ENCODE measurements around the gene PPP4C.

PPP4C gene

GRCh38 chr16:30096105-30096861, 20.5 kb downstream of the PPP4C start, which contains the start of gene YPEL3:
Gene YPEL3 (minus strand): TSS chr16:30096213. CDS start chr16:30095482, 731 bp downstream.
- TF ChIP-seq EZH2phosphoT487 (IDR thresholded peaks at IDR 0.05; ENCODE audit: low read depth) (no peak), CTCF (IDR thresholded peaks at IDR 0.05; ENCODE audit: low read depth, low read length) (no peak)
- Histone ChIP-seq H3K4me1 (ENCODE audit: low read length) (peaks cover 7% of the 10 kb centered on the region), H3K27me3 (ENCODE audit: low read depth, low read length) (no peaks in the 10 kb centered on the region), H3K4me3 (ENCODE audit: low read length) (no peak within 1 kb of the TSS), H2AFZ (ENCODE audit: low read depth, low read length) (no peak within 1 kb of the TSS), H3K27ac (ENCODE audit: low read length) (no peak within 1 kb of the TSS), H3K4me2 (ENCODE audit: low read length) (no peak within 1 kb of the TSS), H4K20me1 (ENCODE audit: insufficient read depth, low read length) (no peaks in the 10 kb centered on the region), H3K9ac (ENCODE audit: low read length) (no peak within 1 kb of the TSS), H3K36me3 (replicated peaks; ENCODE audit: low read depth, low read length) (peaks cover 4% of the 10 kb centered on the region), H3K79me2 (ENCODE audit: low read length) (no peaks in the 10 kb centered on the region), H3K9me3 (ENCODE audit: insufficient read depth, low read length) (peaks cover 11% of the 10 kb centered on the region; the same call in 1 of the 2 replicates)

GRCh38 chr16:30096862-30097563, 21.2 kb downstream of the PPP4C start:
- Histone ChIP-seq H3K9ac (ENCODE audit: low read length) (no peak overlapping the region), H3K27ac (ENCODE audit: low read length) (no peak overlapping the region), H3K4me3 (ENCODE audit: low read length) (no peak overlapping the region)

GRCh38 chr16:30104090-30104489, 28.3 kb downstream of the PPP4C start:
- Histone ChIP-seq H3K4me3 (ENCODE audit: low read length) (no peak overlapping the region), H3K9me3 (ENCODE audit: insufficient read depth, low read length) (no peaks in the 10 kb centered on the region), H3K4me2 (ENCODE audit: low read length) (no peak overlapping the region), H3K4me1 (ENCODE audit: low read length) (no peaks in the 10 kb centered on the region), H3K79me2 (ENCODE audit: low read length) (no peaks in the 10 kb centered on the region), H2AFZ (ENCODE audit: low read depth, low read length) (no peak overlapping the region), H3K36me3 (replicated peaks; ENCODE audit: low read depth, low read length) (no peaks in the 10 kb centered on the region), H3K27ac (ENCODE audit: low read length) (no peak overlapping the region), H3K27me3 (ENCODE audit: low read depth, low read length) (no peaks in the 10 kb centered on the region), H4K20me1 (ENCODE audit: insufficient read depth, low read length) (no peaks in the 10 kb centered on the region), H3K9ac (ENCODE audit: low read length) (no peak overlapping the region)
- no peak for TF ChIP-seq CTCF (IDR thresholded peaks at IDR 0.05; ENCODE audit: low read depth, low read length)
- no peak for TF ChIP-seq EZH2phosphoT487 (IDR thresholded peaks at IDR 0.05; ENCODE audit: low read depth)

More at GRCh38 chr16:30096862-30097563, 21.2 kb downstream of the PPP4C start:
- Histone ChIP-seq H3K9me3 (ENCODE audit: insufficient read depth, low read length) (peaks cover 11% of the 10 kb centered on the region; the same call in 1 of the 2 replicates), H4K20me1 (ENCODE audit: insufficient read depth, low read length) (no peaks in the 10 kb centered on the region), H3K79me2 (ENCODE audit: low read length) (no peaks in the 10 kb centered on the region), H3K27me3 (ENCODE audit: low read depth, low read length) (no peaks in the 10 kb centered on the region), H3K4me1 (ENCODE audit: low read length) (peaks cover 7% of the 10 kb centered on the region), H3K4me2 (ENCODE audit: low read length) (no peak overlapping the region), H3K36me3 (replicated peaks; ENCODE audit: low read depth, low read length) (peaks cover 4% of the 10 kb centered on the region), H2AFZ (ENCODE audit: low read depth, low read length) (no peak overlapping the region)
- no peak for TF ChIP-seq EZH2phosphoT487 (IDR thresholded peaks at IDR 0.05; ENCODE audit: low read depth)
- no peak for TF ChIP-seq CTCF (IDR thresholded peaks at IDR 0.05; ENCODE audit: low read depth, low read length)

- TF ChIP-seq EZH2phosphoT487 (IDR thresholded peaks at IDR 0.05; ENCODE audit: low read depth) (no peak), CTCF (IDR thresholded peaks at IDR 0.05; ENCODE audit: low read depth, low read length) (no peak)
- Histone ChIP-seq H3K4me3 (ENCODE audit: low read length) (no peak overlapping the region), H3K4me2 (ENCODE audit: low read length) (no peak overlapping the region), H3K36me3 (replicated peaks; ENCODE audit: low read depth, low read length) (no peaks in the 10 kb centered on the region), H3K27ac (ENCODE audit: low read length) (no peak overlapping the region), H3K27me3 (ENCODE audit: low read depth, low read length) (no peaks in the 10 kb centered on the region), H3K79me2 (ENCODE audit: low read length) (no peaks in the 10 kb centered on the region), H2AFZ (ENCODE audit: low read depth, low read length) (no peak overlapping the region), H3K9me3 (ENCODE audit: insufficient read depth, low read length) (no peaks in the 10 kb centered on the region), H4K20me1 (ENCODE audit: insufficient read depth, low read length) (no peaks in the 10 kb centered on the region), H3K4me1 (ENCODE audit: low read length) (no peaks in the 10 kb centered on the region), H3K9ac (ENCODE audit: low read length) (no peak overlapping the region)
Measured at GRCh38 chr16:30104492-30104891, 28.7 kb downstream of the PPP4C start.
